Measurements from ENCODE around the gene PROB1.

Gene PROB1

DNA sequence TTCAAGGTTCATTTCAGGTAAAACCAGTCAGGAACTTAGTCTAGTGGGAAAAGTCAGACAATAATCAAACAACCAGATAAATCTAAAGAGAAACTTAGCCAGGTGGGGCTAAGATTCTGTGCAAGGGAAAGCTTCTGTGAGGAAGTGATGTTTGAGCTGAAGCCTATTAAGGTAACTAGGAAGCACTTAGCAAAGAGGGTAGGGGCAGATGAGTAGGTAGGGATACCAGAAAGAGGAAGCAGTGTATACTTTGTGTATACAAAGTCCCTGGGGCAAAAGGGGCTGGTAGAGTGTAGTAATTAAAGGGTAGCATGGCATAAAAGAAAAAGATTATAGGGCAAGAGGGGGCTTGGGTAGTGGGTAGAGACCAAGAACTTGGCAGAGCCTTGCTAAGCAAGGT lies 12.6 kb upstream of the PROB1 start:
- no peaks in the 10 kb centered on the region for H3K36me3 ChIP-seq (ENCODE audit: control insufficient read depth in 4 of 4, insufficient read depth in 4 of 4, low read length in 3 of 4)
- CTCF ChIA-PET, result interaction anchor here (0.6 to 6.8 kb wide), 7 partner anchors 8 to 419 kb away, joined by 3 to 53 read pairs (median 4); no protein-coding TSS in a partner anchor
- H3K9me3 ChIP-seq (ENCODE audit: control extremely low read depth in 1 of 5, control insufficient read depth in 4 of 5, insufficient read depth in 2 of 5, low read depth in 1 of 5, low read length in 4 of 5), result no peaks in the 10 kb centered on the region
- POLR2A ChIA-PET, result no interaction called here
- DNase-seq, result peak in 2 of 3 donors; percentile 34 to 48
- H3K27ac ChIP-seq (ENCODE audit: insufficient read depth in 1 of 2, low read depth in 1 of 2, low read length in 2 of 2, poor library complexity in 1 of 2, severe bottlenecking in 2 of 2), result no peak overlapping the region
- H3K27me3 ChIP-seq (replicated peaks in 2 of 5; ENCODE audit: control insufficient read depth in 4 of 5, insufficient read depth in 5 of 5, low read length in 4 of 5), result no peaks in the 10 kb centered on the region
- H3K4me1 ChIP-seq (ENCODE audit: control extremely low read depth in 1 of 4, control insufficient read depth in 4 of 4, insufficient read depth in 4 of 4, low read length in 3 of 4), result peaks cover 15 to 27% (median 21%) of the 10 kb centered on the region in 4 experiments
- H3K4me3 ChIP-seq (ENCODE audit: control insufficient read depth in 1 of 7, extremely low read depth in 1 of 7, insufficient read depth in 4 of 7, low read depth in 2 of 7, low read length in 6 of 7), result no peak overlapping the region

DNA sequence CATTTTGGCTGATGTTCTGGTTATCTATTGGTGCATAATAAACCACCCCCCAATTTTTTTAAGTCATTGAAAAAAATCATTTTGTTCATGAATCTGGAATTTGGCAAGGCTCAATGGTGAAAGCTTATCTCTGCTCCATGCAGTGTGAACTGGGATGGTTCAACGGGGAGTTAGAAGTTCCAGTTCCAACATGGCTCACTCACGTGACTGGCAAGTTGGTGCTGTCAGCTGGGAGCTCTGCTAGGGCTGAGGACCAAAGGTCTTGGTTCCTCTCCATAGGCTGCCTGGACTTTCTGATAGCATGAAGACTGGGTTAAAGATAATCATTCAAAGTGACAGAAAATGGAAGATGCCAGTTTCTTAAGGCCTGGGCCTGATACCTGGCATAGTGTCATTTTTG lies 12.1 kb upstream of the PROB1 start:
- no peaks in the 10 kb centered on the region for H3K36me3 ChIP-seq (ENCODE audit: control insufficient read depth in 4 of 4, insufficient read depth in 4 of 4, low read length in 3 of 4)
- DNase-seq, result no peak
- H3K4me1 ChIP-seq (ENCODE audit: control extremely low read depth in 1 of 4, control insufficient read depth in 4 of 4, insufficient read depth in 4 of 4, low read length in 3 of 4), result peaks cover 15 to 27% (median 21%) of the 10 kb centered on the region in 4 experiments
- CTCF ChIA-PET, result interaction anchor here (0.6 to 6.8 kb wide), 8 partner anchors 9 to 420 kb away, joined by 3 to 53 read pairs (median 3); no protein-coding TSS in a partner anchor
- no peaks in the 10 kb centered on the region for H3K27me3 ChIP-seq (replicated peaks in 2 of 5; ENCODE audit: control insufficient read depth in 4 of 5, insufficient read depth in 5 of 5, low read length in 4 of 5)
- no peaks in the 10 kb centered on the region for H3K9me3 ChIP-seq (ENCODE audit: control extremely low read depth in 1 of 5, control insufficient read depth in 4 of 5, insufficient read depth in 2 of 5, low read depth in 1 of 5, low read length in 4 of 5)
- POLR2A ChIA-PET, result no interaction called here
- H3K4me3 ChIP-seq (ENCODE audit: control insufficient read depth in 1 of 7, extremely low read depth in 1 of 7, insufficient read depth in 4 of 7, low read depth in 2 of 7, low read length in 6 of 7), result no peak overlapping the region
- H3K27ac ChIP-seq (ENCODE audit: insufficient read depth in 1 of 2, low read depth in 1 of 2, low read length in 2 of 2, poor library complexity in 1 of 2, severe bottlenecking in 2 of 2), result no peak overlapping the region
- WGBS (ENCODE audit: insufficient coverage), result 94% methylated on average over 2 of the region's 2 CpGs

DNA sequence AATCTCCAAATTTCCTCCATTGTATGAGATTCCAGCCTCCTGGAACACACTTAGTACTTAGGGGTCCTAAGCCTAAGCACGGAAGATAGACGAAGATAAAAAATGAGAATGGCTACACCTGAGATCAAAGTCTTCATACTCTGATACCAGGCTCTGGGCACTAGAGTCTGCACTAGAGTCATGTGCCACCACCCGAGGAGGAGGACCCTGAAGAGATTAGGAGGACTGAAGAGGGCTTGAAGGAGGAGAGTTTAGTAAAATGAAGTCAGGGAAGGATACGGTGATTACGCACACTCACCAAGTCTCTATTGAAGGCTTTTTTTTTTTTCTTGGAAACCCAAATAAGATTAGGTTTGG lies 9.6 kb upstream of the PROB1 start:
- 87% methylated on average over 3 of the region's 5 CpGs for WGBS (ENCODE audit: insufficient coverage)
- peaks cover 15 to 27% (median 21%) of the 10 kb centered on the region in 4 experiments for H3K4me1 ChIP-seq (ENCODE audit: control extremely low read depth in 1 of 4, control insufficient read depth in 4 of 4, insufficient read depth in 4 of 4, low read length in 3 of 4)
- H3K9me3 ChIP-seq (ENCODE audit: control extremely low read depth in 1 of 5, control insufficient read depth in 4 of 5, insufficient read depth in 2 of 5, low read depth in 1 of 5, low read length in 4 of 5), result no peaks in the 10 kb centered on the region
- DNase-seq, result no peak
- H3K27me3 ChIP-seq (replicated peaks in 2 of 5; ENCODE audit: control insufficient read depth in 4 of 5, insufficient read depth in 5 of 5, low read length in 4 of 5), result no peaks in the 10 kb centered on the region
- H3K4me3 ChIP-seq (ENCODE audit: control insufficient read depth in 1 of 7, extremely low read depth in 1 of 7, insufficient read depth in 4 of 7, low read depth in 2 of 7, low read length in 6 of 7), result peak overlapping the region in 6 of 7 experiments; percentile 69 to 82 (median 73)
- ChIA-PET CTCF (interaction anchor here (0.9 to 4.4 kb wide), 8 partner anchors 10 to 109 kb away, joined by 3 to 60 read pairs (median 4); partner anchors contain the start of genes MZB1 and PROB1), POLR2A (no interaction called here)
- H3K36me3 ChIP-seq (ENCODE audit: control insufficient read depth in 4 of 4, insufficient read depth in 4 of 4, low read length in 3 of 4), result peaks cover 0 to 3% (median under 1%) of the 10 kb centered on the region in 4 experiments
- H3K27ac ChIP-seq (ENCODE audit: insufficient read depth in 1 of 2, low read depth in 1 of 2, low read length in 2 of 2, poor library complexity in 1 of 2, severe bottlenecking in 2 of 2), result peak overlapping the region; percentile 56 to 84

DNA sequence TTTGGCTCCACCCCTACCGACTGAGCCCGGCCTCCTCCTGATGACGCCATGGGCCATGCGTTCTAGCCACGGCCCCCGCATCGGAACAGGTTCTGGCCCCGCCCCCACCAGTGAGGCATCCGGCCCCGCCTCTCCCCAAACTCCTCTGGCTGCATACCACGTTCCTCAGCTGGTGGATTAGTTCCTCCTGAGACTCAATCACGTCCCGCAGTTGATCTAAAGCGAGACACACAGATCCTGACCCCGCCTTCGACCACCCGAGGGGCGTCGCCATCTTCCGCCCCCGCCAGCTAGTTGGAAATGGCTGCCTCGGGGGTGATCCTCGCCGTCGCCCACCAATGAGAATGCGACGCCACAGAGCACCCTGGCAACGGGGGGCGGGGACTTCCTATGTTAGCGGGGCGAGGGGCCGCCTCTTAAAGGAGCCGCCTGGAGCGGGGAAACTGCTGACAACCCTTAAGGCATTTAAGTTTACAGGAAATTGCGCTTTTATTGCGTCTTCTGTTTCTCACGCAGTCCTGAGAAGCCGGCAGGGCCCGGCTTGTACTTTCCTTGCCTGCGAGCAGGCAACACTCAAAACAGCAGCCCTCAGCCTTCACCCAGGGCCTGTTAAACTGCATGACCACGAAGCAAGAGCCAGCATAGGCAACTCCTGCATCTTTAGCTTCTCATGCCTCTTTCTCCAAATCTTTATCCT lies 9.0 kb upstream of the PROB1 start, which contains the start of gene SPATA24:
Gene SPATA24, minus strand, starts transcription at position 303 of the 697 bp plus-strand sequence. Its CDS starts 29 bp downstream, at position 274.
- WGBS (ENCODE audit: insufficient coverage), result 0% methylated on average over 40 of the region's 41 CpGs
- peak within 1 kb of the TSS; percentile 56 to 84 for H3K27ac ChIP-seq (ENCODE audit: insufficient read depth in 1 of 2, low read depth in 1 of 2, low read length in 2 of 2, poor library complexity in 1 of 2, severe bottlenecking in 2 of 2)
- peak; percentile 98 to 99 (median 99) for DNase-seq
- peaks cover 0 to 3% (median 1%) of the 10 kb centered on the region in 4 experiments for H3K36me3 ChIP-seq (ENCODE audit: control insufficient read depth in 4 of 4, insufficient read depth in 4 of 4, low read length in 3 of 4)
- no peaks in the 10 kb centered on the region for H3K9me3 ChIP-seq (ENCODE audit: control extremely low read depth in 1 of 5, control insufficient read depth in 4 of 5, insufficient read depth in 2 of 5, low read depth in 1 of 5, low read length in 4 of 5)
- ChIA-PET CTCF (interaction anchor here (0.9 to 4.4 kb wide), 12 partner anchors 11 to 160 kb away, joined by 3 to 60 read pairs (median 4); partner anchors contain the start of genes MZB1 and PROB1), POLR2A (no interaction called here)
- peak within 1 kb of the TSS; percentile 39 to 82 (median 71) for H3K4me3 ChIP-seq (ENCODE audit: control insufficient read depth in 1 of 7, extremely low read depth in 1 of 7, insufficient read depth in 4 of 7, low read depth in 2 of 7, low read length in 6 of 7)
- H3K4me1 ChIP-seq (ENCODE audit: control extremely low read depth in 1 of 4, control insufficient read depth in 4 of 4, insufficient read depth in 4 of 4, low read length in 3 of 4), result peaks cover 15 to 27% (median 21%) of the 10 kb centered on the region in 4 experiments
- H3K27me3 ChIP-seq (replicated peaks in 2 of 5; ENCODE audit: control insufficient read depth in 4 of 5, insufficient read depth in 5 of 5, low read length in 4 of 5), result no peaks in the 10 kb centered on the region

DNA sequence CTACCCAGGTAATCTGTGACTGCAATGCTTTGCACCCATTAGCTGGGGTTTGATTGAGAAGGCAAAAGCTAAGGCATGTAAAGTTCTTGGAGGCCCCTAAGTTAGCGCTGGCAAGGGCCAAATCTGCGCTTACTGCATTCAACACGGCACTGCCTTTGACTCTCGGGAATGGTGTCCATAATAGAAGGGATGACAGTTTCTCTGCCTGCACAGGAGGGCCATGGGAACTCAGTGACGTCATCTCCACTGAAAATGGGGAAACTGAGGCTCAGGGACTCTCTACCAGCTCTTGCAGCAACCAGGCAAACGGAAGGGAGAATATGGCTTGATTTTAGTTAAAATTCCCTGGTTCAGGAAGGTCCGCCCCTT lies 8.5 kb upstream of the PROB1 start:
- CTCF ChIA-PET, result interaction anchor here (0.7 to 4.4 kb wide), 14 partner anchors 11 to 160 kb away, joined by 3 to 60 read pairs (median 4); partner anchors contain the start of genes MZB1 and PROB1
- Histone ChIP-seq H3K27me3 (replicated peaks in 2 of 5; ENCODE audit: control insufficient read depth in 4 of 5, insufficient read depth in 5 of 5, low read length in 4 of 5) (no peaks in the 10 kb centered on the region), H3K4me1 (ENCODE audit: control extremely low read depth in 1 of 4, control insufficient read depth in 4 of 4, insufficient read depth in 4 of 4, low read length in 3 of 4) (peaks cover 15 to 27% (median 21%) of the 10 kb centered on the region in 4 experiments), H3K9me3 (ENCODE audit: control extremely low read depth in 1 of 5, control insufficient read depth in 4 of 5, insufficient read depth in 2 of 5, low read depth in 1 of 5, low read length in 4 of 5) (no peaks in the 10 kb centered on the region), H3K4me3 (ENCODE audit: control insufficient read depth in 1 of 7, extremely low read depth in 1 of 7, insufficient read depth in 4 of 7, low read depth in 2 of 7, low read length in 6 of 7) (peak overlapping the region; percentile 39 to 82 (median 71)), H3K36me3 (ENCODE audit: control insufficient read depth in 4 of 4, insufficient read depth in 4 of 4, low read length in 3 of 4) (peaks cover 0 to 3% (median 1%) of the 10 kb centered on the region in 4 experiments), H3K27ac (ENCODE audit: insufficient read depth in 1 of 2, low read depth in 1 of 2, low read length in 2 of 2, poor library complexity in 1 of 2, severe bottlenecking in 2 of 2) (peak overlapping the region; percentile 56 to 84)
- POLR2A ChIA-PET, result interaction anchor here (0.7 kb wide), 1 partner anchor 132 kb away, joined by 3 read pairs; no protein-coding TSS in a partner anchor
- WGBS (ENCODE audit: insufficient coverage), result 18% methylated on average over 7 of the region's 7 CpGs
- peak in 2 of 3 donors; percentile 35 to 37 for DNase-seq

DNA sequence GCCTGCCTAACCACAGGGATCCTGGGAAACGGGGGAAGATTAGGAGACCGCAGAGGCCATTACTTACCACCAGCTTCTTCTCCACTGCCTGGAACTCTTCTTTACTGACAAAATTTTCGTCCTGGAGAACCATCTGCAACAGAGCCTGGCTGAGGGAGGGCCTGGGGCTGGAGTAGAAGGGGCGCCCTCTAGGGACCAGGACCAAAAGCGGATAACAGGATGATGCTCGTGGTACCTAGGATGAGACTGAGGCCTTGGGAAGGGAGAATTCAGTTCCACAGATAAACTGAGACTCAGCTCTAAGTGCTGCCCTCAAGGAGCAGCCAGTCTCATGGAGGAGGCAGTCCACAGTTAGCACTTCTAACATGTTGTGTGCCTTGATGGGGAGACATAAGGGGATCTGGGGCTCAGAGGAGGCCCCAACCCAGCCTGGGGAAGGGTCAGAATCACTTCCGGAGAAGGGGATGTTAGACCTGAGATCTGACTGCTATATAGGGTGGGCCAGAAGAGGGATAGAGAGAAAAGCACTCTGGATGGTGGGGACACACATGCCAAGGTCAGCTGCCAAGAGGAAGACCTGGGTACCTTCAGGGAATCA lies 7.8 kb upstream of the PROB1 start:
- peaks cover 0 to 3% (median 1%) of the 10 kb centered on the region in 4 experiments for H3K36me3 ChIP-seq (ENCODE audit: control insufficient read depth in 4 of 4, insufficient read depth in 4 of 4, low read length in 3 of 4)
- no peaks in the 10 kb centered on the region for H3K9me3 ChIP-seq (ENCODE audit: control extremely low read depth in 1 of 5, control insufficient read depth in 4 of 5, insufficient read depth in 2 of 5, low read depth in 1 of 5, low read length in 4 of 5)
- ChIA-PET POLR2A (interaction anchor here (0.7 to 1.2 kb wide), 3 partner anchors 10 to 131 kb away, joined by 3 read pairs; partner anchors contain the start of gene PAIP2), CTCF (interaction anchor here (0.7 to 4.4 kb wide), 19 partner anchors 8 to 161 kb away, joined by 3 to 60 read pairs (median 4); partner anchors contain the start of genes MZB1 and PROB1)
- H3K4me1 ChIP-seq (ENCODE audit: control extremely low read depth in 1 of 4, control insufficient read depth in 4 of 4, insufficient read depth in 4 of 4, low read length in 3 of 4), result peaks cover 11 to 24% (median 19%) of the 10 kb centered on the region in 4 experiments
- peak overlapping the region in 1 of 7 experiments; percentile 81 for H3K4me3 ChIP-seq (ENCODE audit: control insufficient read depth in 1 of 7, extremely low read depth in 1 of 7, insufficient read depth in 4 of 7, low read depth in 2 of 7, low read length in 6 of 7)
- H3K27ac ChIP-seq (ENCODE audit: insufficient read depth in 1 of 2, low read depth in 1 of 2, low read length in 2 of 2, poor library complexity in 1 of 2, severe bottlenecking in 2 of 2), result no peak overlapping the region
- WGBS (ENCODE audit: insufficient coverage), result 47% methylated on average over 4 of the region's 7 CpGs
- no peaks in the 10 kb centered on the region for H3K27me3 ChIP-seq (replicated peaks in 2 of 5; ENCODE audit: control insufficient read depth in 4 of 5, insufficient read depth in 5 of 5, low read length in 4 of 5)
- DNase-seq, result peak in 2 of 3 donors; percentile 50 to 54

All from common myeloid progenitor, CD34-positive (primary cell).